Activated CD4-positive, CD25-positive, alpha-beta regulatory T cell treated with anti-CD3 and anti-CD28 coated beads, Interleukin-2, amount 50 U/mL, for 16 hours (primary cell): ENCODE measurements around the gene SH2D3A.
A peak's percentile ranks its signal among the peaks of the same experiment; 100 is the strongest.
"Not testable (repeated sequence)": the region's sequence is repeated elsewhere in the genome, so short reads cannot be mapped to it uniquely, and the experiment has no call there.

ENCODE experiments used
- DNase-seq: peaks from one replicate; pipeline ENCODE4 v3.0.0-alpha.2; 2020; ENCODE audit warnings: low read depth, low spot score

Gene SH2D3A

GRCh38 chr19:6761053-6761676 lies 6.1 kb downstream of the SH2D3A start:
- DNase-seq: no peak

- DNase-seq: no peak
Observed at GRCh38 chr19:6760606-6761005, 6.6 kb downstream of the SH2D3A start.

GRCh38 chr19:6754653-6755463 lies 12.4 kb downstream of the SH2D3A start:
- no peak for DNase-seq

GRCh38 chr19:6754136-6754535 lies 13.1 kb downstream of the SH2D3A start:
- DNase-seq: no peak

- peak; percentile 55 for DNase-seq
Observed at GRCh38 chr19:6753178-6754031, 13.8 kb downstream of the SH2D3A start.

GRCh38 chr19:6752256-6753177 lies 14.7 kb downstream of the SH2D3A start:
- DNase-seq: no peak

GRCh38 chr19:6751189-6751588 lies 16.0 kb downstream of the SH2D3A start:
- DNase-seq: no peak

- no peak for DNase-seq
Observed at GRCh38 chr19:6750062-6750461, 17.2 kb downstream of the SH2D3A start.

- not testable (repeated sequence) for DNase-seq
Observed at GRCh38 chr19:6748543-6748942, 18.7 kb downstream of the SH2D3A start.

GRCh38 chr19:6745965-6746364 lies 21.3 kb downstream of the SH2D3A start:
- no peak for DNase-seq

- DNase-seq: no peak
Observed at GRCh38 chr19:6744381-6745301, 22.6 kb downstream of the SH2D3A start.

GRCh38 chr19:6743714-6744380 lies 23.4 kb downstream of the SH2D3A start:
- DNase-seq: no peak

GRCh38 chr19:6743066-6743465 lies 24.2 kb downstream of the SH2D3A start:
- DNase-seq: no peak

- DNase-seq: no peak
Observed at GRCh38 chr19:6740589-6741343, 26.5 kb downstream of the SH2D3A start.

- DNase-seq: no peak
Observed at GRCh38 chr19:6739883-6740588, 27.2 kb downstream of the SH2D3A start.

GRCh38 chr19:6739390-6739882 lies 27.8 kb downstream of the SH2D3A start, which contains the start of gene TRIP10:
Gene TRIP10 (plus strand): TSS chr19:6739680. CDS start chr19:6739762, 82 bp downstream.
- DNase-seq: peak; percentile 69

- DNase-seq: no peak
Observed at GRCh38 chr19:6738787-6739389, 28.3 kb downstream of the SH2D3A start.
